Measurements from ENCODE around the gene KCNJ15.

- TF ChIP-seq CTCF (IDR thresholded peaks at IDR 0.05) (no peak), POLR2A (IDR thresholded peaks at IDR 0.05) (no peak)
These were observed 37.0 kb downstream of the KCNJ15 start for GRCh38 chr21:38293765-38294164.

All from Peyer's patch (tissue), 4 donors.